HG03442 (cell line): Measurements from ENCODE around the gene OXCT1.

ENCODE experiments used
- ATAC-seq: cut with Tn5 transposase; IDR thresholded peaks from one replicate; pipeline ENCODE4 v1.9.1; 2021; ENCODE audit warnings: mild to moderate bottlenecking, moderate library complexity; ENCODE audit not compliant: unreplicated experiment

OXCT1 gene

DNA sequence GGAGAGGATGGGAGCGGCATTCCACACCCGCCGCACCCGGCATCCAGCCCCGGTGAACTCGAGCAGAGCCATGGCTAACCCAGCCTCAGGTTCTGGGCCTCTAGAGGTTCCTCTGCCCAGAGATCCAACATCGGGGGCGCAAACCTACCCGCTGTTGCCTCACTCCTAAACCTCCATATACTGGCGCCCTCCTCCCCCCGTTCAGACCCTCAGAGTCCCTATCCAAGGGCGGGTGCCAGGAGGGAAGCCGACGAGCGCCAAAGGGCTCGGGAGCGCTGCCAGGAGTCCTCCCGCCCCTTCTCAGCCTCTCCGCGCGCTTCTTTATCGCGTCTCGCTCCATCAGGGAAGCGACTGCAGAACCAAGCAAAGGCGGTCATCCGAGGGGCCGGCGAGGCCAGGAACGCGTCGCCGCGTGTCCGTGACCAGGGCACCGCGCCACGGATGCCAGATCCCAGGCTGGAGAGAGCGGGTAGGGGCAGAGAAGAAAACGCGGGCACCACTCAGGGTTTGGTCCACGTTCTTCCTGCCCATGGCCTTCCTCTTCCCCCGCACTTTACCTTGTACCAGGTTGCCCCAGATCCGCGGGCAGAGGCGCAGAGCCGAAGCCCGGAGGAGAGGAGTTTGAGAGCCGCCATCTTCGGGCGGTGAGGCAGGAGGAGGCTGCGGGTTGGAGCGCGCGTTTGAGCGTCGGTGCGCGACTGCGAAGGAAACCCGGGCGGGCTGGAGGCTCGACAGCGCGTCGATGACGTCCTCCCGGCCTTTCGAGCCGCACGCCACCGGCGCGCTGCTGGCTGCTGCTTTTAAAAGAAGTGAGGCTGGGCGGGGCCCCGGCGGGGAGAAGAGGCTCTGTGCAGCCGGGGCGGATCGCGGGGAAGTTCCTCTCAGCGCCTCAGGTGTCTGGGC lies at the start of gene OXCT1:
Gene OXCT1 (minus strand): TSS at position 702 of the 903 bp plus-strand sequence. CDS start 67 bp downstream, at position 635.
- ATAC-seq = peak; percentile 95

GRCh38 chr5:41918105-41918504 lies 47.9 kb upstream of the OXCT1 start:
- peak; percentile 52 for ATAC-seq

GRCh38 chr5:41908374-41909079 lies 38.3 kb upstream of the OXCT1 start:
- ATAC-seq = no peak

- ATAC-seq = no peak
Measured at GRCh38 chr5:41906151-41906550, 35.9 kb upstream of the OXCT1 start.

GRCh38 chr5:41903892-41904799 lies 33.9 kb upstream of the OXCT1 start, which contains the start of gene RIMOC1:
Gene RIMOC1, plus strand, starts transcription at chr5:41904344. Its CDS starts 24 bp downstream, at chr5:41904368.
- peak; percentile 99 for ATAC-seq

- no peak for ATAC-seq
Measured at GRCh38 chr5:41903382-41903891, 33.2 kb upstream of the OXCT1 start.

DNA sequence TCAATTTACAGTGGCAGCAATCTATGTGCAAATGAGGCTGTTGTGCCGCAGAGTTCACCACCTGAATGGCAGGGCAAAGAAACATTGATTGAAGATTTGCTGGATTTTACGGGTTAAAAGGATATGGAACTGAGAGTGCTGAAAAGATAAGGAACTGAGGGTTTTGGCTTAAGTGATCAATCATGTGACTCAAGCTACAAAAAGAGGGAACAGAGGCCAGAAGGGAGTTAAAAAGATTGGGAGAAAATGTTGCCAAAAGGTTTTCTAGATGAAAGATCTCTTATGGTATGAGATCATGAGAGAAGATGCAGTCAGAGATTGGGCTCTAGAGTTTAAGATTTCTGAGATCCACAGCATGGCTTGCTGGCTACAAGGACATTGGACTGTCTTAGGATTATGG lies 26.0 kb upstream of the OXCT1 start:
- ATAC-seq = no peak

DNA sequence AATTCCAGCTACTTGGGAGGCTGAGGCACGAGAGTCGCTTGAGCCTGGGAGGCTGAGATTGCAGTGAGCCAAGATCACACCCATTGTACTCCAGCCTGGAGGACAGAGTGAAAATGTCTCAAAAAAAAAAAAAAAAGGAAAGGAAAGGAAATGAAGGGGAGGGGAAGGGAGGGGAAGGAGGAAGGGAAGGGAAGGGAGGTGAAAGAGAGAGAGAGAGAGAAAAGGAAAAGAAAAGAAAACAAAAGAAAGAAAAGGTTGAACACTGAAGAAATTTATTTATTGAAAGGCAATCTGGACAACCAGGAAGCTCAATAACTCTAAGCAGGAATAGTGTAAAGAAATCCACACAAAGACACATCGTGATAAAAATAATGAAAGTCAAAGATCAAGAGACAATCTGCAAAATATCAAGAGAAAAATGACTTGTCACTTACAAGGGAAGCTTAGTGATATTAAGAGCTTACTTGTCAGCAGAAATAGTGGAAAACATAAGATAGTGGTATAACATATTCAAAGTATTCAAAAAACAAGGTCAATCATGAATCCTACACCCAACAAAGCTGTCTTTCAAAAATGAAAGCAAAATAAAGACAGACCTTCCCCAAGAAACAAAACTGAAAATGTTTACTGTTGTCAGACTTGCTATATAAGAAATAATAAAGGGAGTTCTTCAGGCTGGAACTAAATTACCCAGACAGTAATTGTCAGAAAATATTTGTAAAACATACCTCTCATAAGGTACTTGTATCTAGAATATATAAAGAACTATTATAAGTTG lies 23.0 kb upstream of the OXCT1 start:
- ATAC-seq = peak; percentile 53

DNA sequence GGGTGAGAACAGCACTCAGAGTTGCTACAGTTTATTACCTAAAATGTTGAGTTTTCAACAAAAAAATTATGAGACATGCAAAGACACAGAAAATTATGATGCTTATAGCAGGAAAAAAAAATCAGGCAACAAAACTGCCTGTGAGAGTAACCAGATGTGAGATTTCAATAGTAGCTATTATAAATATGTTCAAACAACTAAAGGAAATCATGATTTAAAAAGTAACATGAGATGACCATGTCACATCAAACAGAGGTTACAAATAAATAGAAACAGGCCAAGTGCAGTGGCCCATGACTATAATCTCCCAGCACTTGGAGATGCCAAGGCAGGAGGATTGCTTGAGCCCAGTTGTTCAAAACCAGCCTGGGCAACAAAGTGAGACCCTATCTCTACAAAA lies 21.8 kb upstream of the OXCT1 start:
- no peak for ATAC-seq

GRCh38 chr5:41891066-41891707 lies 21.0 kb upstream of the OXCT1 start:
- ATAC-seq = peak; percentile 60

DNA sequence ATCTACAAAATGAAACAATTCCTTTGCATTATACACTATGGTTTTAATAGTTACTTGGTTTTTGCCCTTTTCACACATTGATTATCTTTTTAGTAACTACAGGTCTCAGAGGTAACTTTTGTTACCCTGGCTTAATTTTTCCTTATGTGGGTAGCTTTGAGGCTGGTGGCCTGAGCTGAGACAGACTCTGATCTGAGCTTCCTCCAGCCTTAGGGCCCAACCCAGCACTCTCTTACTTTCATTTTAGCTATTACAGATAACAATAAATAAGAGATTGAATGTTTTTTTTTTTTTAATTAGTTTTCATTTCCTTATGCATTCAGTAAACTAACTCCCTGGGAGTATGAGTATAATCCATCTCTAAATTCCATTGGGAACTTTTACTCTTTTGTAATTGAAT lies 15.1 kb upstream of the OXCT1 start:
- no peak for ATAC-seq

- ATAC-seq = no peak
Measured at GRCh38 chr5:41883936-41884335, 13.7 kb upstream of the OXCT1 start.

- no peak for ATAC-seq
Measured at GRCh38 chr5:41883243-41883642, 13.0 kb upstream of the OXCT1 start.

- no peak for ATAC-seq
Measured at GRCh38 chr5:41882765-41883164, 12.5 kb upstream of the OXCT1 start.

GRCh38 chr5:41878643-41879478 lies 8.6 kb upstream of the OXCT1 start:
- ATAC-seq = no peak

- ATAC-seq = no peak
Measured at GRCh38 chr5:41878173-41878572, 7.9 kb upstream of the OXCT1 start.

- no peak for ATAC-seq
Measured at GRCh38 chr5:41877408-41877807, 7.2 kb upstream of the OXCT1 start.

GRCh38 chr5:41876678-41877077 lies 6.5 kb upstream of the OXCT1 start:
- ATAC-seq = no peak

DNA sequence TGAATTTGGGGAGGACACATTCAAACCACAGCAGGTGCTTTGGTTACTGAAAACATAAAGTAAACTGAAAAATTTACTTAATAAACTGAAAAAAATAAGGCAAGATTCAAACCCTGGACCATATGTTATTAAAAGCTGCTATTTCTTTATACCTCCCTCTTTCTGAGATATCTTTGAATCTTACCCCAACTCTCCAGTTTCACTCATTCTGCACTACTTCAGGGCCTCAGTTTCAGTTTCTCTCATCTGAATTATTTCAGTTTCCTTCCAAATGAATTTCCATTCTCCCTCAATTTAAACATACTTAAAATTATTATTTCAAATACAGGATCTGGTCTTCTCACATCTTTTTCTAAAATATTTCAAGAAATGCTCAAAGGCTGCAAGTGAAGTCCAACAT lies 4.9 kb upstream of the OXCT1 start:
- no peak for ATAC-seq
